ENCODE data around the gene UQCR10. TPM values are rescaled to one million over a fixed set of nuclear protein-coding genes. Genes with fewer than 3 reads are reported as not detected.
A peak's percentile ranks its signal among the peaks of the same experiment; 100 is the strongest.

UQCR10 gene
- total and polyA plus RNA-seq, 9 of the 15 experiments (the other 6 are each of a cell fraction or from before 2014, with no cell fraction given): 128 to 903 (median 163) TPM

- ChIA-PET CTCF (ENCODE audit: low intra/inter-chr PET ratio) (no interaction called here), POLR2A (interaction anchor here (0.6 kb wide), 1 partner anchor 29 kb away, joined by 3 read pairs; no protein-coding TSS in a partner anchor)
- TF ChIP-seq ZNF274 (IDR thresholded peaks at IDR 0.05; ENCODE audit: borderline replicate concordance, low read depth, low read length): no peak
- no peak for TF ChIP-seq KDM5B (IDR thresholded peaks at IDR 0.05; ENCODE audit: insufficient replicate concordance, low read depth, low read length)
- TF ChIP-seq SUPT5H (IDR thresholded peaks at IDR 0.05): no peak
- TF ChIP-seq ZBTB8A (IDR thresholded peaks at IDR 0.05; ENCODE audit: partially characterized antibody): no peak
- no peak for TF ChIP-seq ZNF140 (CRISPR knock-in tag; IDR thresholded peaks at IDR 0.05)
- TF ChIP-seq SAFB2 (IDR thresholded peaks at IDR 0.05; ENCODE audit: borderline replicate concordance, low read depth, low read length, severe bottlenecking): no peak
- no peak for TF ChIP-seq GATAD2A (IDR thresholded peaks at IDR 0.05)
- TF ChIP-seq CTBP1 (IDR thresholded peaks at IDR 0.05; ENCODE audit: borderline replicate concordance): no peak
- no peak for TF ChIP-seq ZSCAN29 (IDR thresholded peaks at IDR 0.05)
- no peak for TF ChIP-seq ATF1 (CRISPR knock-in tag; IDR thresholded peaks at IDR 0.05)
- no peak for TF ChIP-seq ATF1 (tag; IDR thresholded peaks at IDR 0.05)
- TF ChIP-seq CEBPG (CRISPR knock-in tag; IDR thresholded peaks at IDR 0.05): no peak
- TF ChIP-seq CEBPG (tag; conservative IDR thresholded peaks at IDR 0.05 in 1 of 2, IDR thresholded peaks at IDR 0.05 in 1 of 2): no peak
- TF ChIP-seq LCOR (CRISPR knock-in tag; IDR thresholded peaks at IDR 0.05): no peak
- TF ChIP-seq BACH1 (tag; IDR thresholded peaks at IDR 0.05): no peak
- TF ChIP-seq CEBPZ (IDR thresholded peaks at IDR 0.05; ENCODE audit: borderline replicate concordance, low read depth, low read length): no peak
- no peak for TF ChIP-seq ATF2 (CRISPR knock-in tag; IDR thresholded peaks at IDR 0.05)
- TF ChIP-seq PHF8 (IDR thresholded peaks at IDR 0.05; ENCODE audit: borderline replicate concordance, low read length): no peak
- no peak for TF ChIP-seq MBD2 (IDR thresholded peaks at IDR 0.05; ENCODE audit: borderline replicate concordance, low read depth)
- TF ChIP-seq PHB2 (IDR thresholded peaks at IDR 0.05; ENCODE audit: low read depth): no peak
Observed at GRCh38 chr22:29784451-29785361, 17.5 kb downstream of the UQCR10 start.

More at GRCh38 chr22:29784451-29785361, 17.5 kb downstream of the UQCR10 start:
- peak overlapping the region in 1 of 2 experiments; percentile 68; a peak in 2 of 4 replicates for H3K9ac ChIP-seq (ENCODE audit: insufficient read depth in 1 of 2, low read depth in 2 of 2, low read length in 2 of 2)
- no peaks in the 10 kb centered on the region for H3K79me2 ChIP-seq (ENCODE audit: control insufficient read depth, insufficient read depth, low read length)
- no peaks in the 10 kb centered on the region for H3K9me1 ChIP-seq (ENCODE audit: control insufficient read depth, insufficient read depth, low read length)
- DNase-seq (ENCODE audit: extremely low read depth in 1 of 4, low spot score in 3 of 4): no peak
- no peaks in the 10 kb centered on the region for H3K27me3 ChIP-seq (ENCODE audit: control insufficient read depth in 2 of 2, insufficient read depth in 2 of 2, low read length in 2 of 2)
- no peaks in the 10 kb centered on the region for H3K9me3 ChIP-seq (replicated peaks; ENCODE audit: control insufficient read depth, insufficient read depth, low read depth, low read length)
- H3K4me3 ChIP-seq: no peak overlapping the region
- no peak overlapping the region for H2AFZ ChIP-seq (ENCODE audit: low read depth, low read length)
- intact Hi-C loops (cut with micrococcal nuclease): no loop called here
- no peaks in the 10 kb centered on the region for H4K20me1 ChIP-seq (replicated peaks; ENCODE audit: control insufficient read depth, insufficient read depth, low read length)
- in situ Hi-C loops (cut with MboI): no loop called here
- no peak overlapping the region for H3K27ac ChIP-seq (ENCODE audit: extremely low read depth, low read depth, low read length)
- no peak overlapping the region for H3K4me2 ChIP-seq (ENCODE audit: insufficient read depth, low read length)
- WGBS (ENCODE audit: insufficient coverage, low coverage, missing lambda C conversion rate): 32% methylated on average over 5 of the region's 9 CpGs
- no peak for ATAC-seq
- peaks cover 13 to 18% of the 10 kb centered on the region in 2 experiments for H3K4me1 ChIP-seq (replicated peaks in 1 of 2; ENCODE audit: control insufficient read depth in 2 of 2, insufficient read depth in 2 of 2, low read length in 2 of 2)
- H3K36me3 ChIP-seq (ENCODE audit: control insufficient read depth, insufficient read depth, low read length): peaks cover 17% of the 10 kb centered on the region; the same call in 1 of the 3 replicates
- FAIRE-seq: no peak
- no TSS peak for BruUV-seq (replicated peaks)
